ENCODE measurements around the gene SLC12A7. TPM values are rescaled to one million over a fixed set of nuclear protein-coding genes. Genes with fewer than 3 reads are reported as not detected.

The SLC12A7 gene
- total RNA-seq, 4 donors from 2014 or later: 26.1 to 41.6 (median 29.1) TPM

DNA sequence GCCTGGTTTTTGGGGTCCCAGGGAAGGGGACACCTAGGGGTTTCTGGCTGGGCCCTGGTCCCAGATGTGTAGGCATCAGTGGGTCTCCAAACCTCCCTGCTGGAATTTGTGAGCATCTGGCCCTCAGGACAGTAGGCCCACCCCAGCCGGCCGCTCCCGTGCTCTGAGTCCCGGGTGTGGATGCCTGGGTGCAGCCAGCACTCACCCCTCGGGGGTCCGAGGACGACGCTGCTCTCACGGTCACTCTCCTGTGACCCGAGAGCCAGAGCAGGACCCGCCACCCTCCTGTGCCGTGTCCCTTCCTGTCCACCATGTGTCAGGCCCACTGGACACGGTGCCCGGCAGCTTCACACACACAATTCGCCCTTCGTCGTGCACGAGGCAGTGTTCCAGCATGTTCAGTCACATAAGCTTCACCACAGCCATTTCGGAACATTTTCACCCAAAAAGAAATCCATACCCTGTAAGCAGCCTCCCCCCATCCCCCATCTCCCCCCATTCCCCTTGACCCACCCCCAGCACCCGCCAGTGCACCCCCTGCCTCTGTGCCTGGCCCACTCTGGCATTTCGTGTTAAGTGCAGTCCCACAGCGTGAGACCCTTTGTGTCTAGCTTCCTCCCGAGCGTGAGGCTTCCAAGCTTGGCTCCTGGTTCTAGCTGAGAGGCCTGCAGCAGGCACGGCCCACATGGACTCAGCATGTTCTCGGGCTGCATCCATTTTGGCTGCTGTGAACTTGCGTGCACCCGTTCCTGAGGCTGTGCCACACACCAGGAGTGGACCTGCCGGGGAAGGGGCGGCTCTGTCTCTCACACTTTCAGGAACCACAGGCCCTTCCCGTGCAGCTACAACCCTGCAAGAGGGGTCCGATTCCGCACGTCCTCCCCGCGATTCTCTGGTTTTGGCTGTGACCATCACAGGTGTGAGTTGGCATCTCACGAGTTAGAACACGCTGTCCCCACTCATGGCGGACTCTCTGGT lies 62.7 kb downstream of the SLC12A7 start:
- Histone ChIP-seq H3K9me3 (no peaks in the 10 kb centered on the region), H3K4me3 (replicated peaks in 1 of 3) (no peak overlapping the region), H3K27ac (no peak overlapping the region), H3K27me3 (no peaks in the 10 kb centered on the region), H3K36me3 (peaks cover 11 to 16% of the 10 kb centered on the region in 2 donors), H3K4me1 (no peaks in the 10 kb centered on the region)
- no peak for TF ChIP-seq POLR2A (IDR thresholded peaks at IDR 0.05)
- TF ChIP-seq, protein P1, sequence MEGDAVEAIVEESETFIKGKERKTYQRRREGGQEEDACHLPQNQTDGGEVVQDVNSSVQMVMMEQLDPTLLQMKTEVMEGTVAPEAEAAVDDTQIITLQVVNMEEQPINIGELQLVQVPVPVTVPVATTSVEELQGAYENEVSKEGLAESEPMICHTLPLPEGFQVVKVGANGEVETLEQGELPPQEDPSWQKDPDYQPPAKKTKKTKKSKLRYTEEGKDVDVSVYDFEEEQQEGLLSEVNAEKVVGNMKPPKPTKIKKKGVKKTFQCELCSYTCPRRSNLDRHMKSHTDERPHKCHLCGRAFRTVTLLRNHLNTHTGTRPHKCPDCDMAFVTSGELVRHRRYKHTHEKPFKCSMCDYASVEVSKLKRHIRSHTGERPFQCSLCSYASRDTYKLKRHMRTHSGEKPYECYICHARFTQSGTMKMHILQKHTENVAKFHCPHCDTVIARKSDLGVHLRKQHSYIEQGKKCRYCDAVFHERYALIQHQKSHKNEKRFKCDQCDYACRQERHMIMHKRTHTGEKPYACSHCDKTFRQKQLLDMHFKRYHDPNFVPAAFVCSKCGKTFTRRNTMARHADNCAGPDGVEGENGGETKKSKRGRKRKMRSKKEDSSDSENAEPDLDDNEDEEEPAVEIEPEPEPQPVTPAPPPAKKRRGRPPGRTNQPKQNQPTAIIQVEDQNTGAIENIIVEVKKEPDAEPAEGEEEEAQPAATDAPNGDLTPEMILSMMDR (IDR thresholded peaks at IDR 0.05): no peak
- no peak for DNase-seq
- WGBS, 2 donors: 85 to 89% methylated on average over 33 of the region's 39 CpGs
- intact Hi-C loops (cut with DNase I): no loop called here

DNA sequence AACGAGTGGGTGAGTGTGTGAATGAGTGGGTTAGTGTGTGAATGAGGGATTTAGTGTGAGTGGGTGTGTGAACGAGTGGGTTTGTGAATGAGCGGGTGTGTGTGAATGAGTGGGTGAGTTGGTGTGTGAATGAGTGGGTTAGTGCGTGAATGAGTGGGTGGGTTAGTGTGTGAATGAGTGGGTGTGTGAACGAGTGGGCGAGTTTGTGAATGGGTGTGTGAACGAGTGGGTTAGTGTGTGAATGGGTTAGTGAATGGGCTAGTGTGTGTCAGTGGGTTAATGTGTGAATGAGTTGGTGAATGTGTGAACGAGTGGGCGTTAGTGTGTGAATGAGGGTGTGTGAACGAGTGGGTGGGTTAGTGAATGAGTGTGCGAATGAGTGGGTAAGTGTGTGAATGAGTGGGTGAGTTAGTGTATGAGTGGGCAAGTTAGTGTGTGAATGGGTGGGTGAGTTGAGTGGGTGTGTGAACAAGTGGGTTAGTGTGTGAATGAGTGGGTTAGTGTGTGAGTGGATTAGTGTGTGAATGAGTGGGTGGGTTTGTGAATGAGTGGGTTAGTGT lies 63.6 kb downstream of the SLC12A7 start:
- H3K4me3 ChIP-seq (replicated peaks in 1 of 3): no peak overlapping the region
- no peak for TF ChIP-seq POLR2A (IDR thresholded peaks at IDR 0.05)
- TF ChIP-seq, protein P1 (IDR thresholded peaks at IDR 0.05): no peak
- no peak for DNase-seq
- H3K9me3 ChIP-seq: no peaks in the 10 kb centered on the region
- H3K4me1 ChIP-seq: no peaks in the 10 kb centered on the region
- no peaks in the 10 kb centered on the region for H3K27me3 ChIP-seq
- 88 to 90% methylated on average over 11 of the region's 11 CpGs for WGBS, 2 donors
- H3K36me3 ChIP-seq: peaks cover 11 to 16% of the 10 kb centered on the region in 2 donors
- intact Hi-C loops (cut with DNase I): no loop called here
- no peak overlapping the region for H3K27ac ChIP-seq

DNA sequence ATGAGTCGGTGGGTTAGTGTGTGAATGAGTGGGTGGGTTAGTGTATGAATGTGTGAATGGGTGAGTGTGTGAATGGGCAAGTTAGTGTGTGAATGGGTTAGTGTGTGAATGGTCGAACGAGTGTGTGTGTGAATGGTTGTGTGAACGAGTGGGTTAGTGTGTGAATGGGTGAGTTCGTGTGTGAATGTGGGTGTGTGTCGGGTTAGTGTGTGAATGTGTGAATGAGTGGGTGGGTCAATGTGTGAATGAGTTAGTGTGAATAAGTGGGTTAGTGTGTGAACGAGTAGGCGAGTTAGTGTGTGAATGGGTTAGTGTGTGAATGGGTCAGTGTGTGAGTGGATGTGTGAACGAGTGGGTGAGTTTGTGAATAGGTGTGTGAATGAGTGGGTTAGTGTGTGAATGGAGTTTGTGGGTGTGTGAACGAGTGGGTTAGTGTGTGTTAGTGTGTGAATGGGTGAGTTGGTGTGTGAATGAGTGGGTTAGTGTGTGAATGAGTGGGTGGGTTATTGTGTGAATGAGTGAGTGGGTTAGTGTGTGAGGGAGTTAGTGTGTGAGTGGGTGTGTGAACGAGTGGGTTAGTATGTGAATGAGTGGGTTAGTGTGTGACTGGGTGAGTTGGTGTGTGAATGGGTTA lies 64.4 kb downstream of the SLC12A7 start:
- no peak for TF ChIP-seq POLR2A (IDR thresholded peaks at IDR 0.05)
- TF ChIP-seq, protein P1 (IDR thresholded peaks at IDR 0.05): no peak
- Histone ChIP-seq H3K9me3 (no peaks in the 10 kb centered on the region), H3K4me3 (replicated peaks in 1 of 3) (no peak overlapping the region), H3K27me3 (no peaks in the 10 kb centered on the region), H3K4me1 (no peaks in the 10 kb centered on the region), H3K27ac (no peak overlapping the region), H3K36me3 (peaks cover 11 to 15% of the 10 kb centered on the region in 2 donors)
- DNase-seq: no peak
- intact Hi-C loops (cut with DNase I): no loop called here
- WGBS, 2 donors: 92 to 93% methylated on average over 11 of the region's 11 CpGs

DNA sequence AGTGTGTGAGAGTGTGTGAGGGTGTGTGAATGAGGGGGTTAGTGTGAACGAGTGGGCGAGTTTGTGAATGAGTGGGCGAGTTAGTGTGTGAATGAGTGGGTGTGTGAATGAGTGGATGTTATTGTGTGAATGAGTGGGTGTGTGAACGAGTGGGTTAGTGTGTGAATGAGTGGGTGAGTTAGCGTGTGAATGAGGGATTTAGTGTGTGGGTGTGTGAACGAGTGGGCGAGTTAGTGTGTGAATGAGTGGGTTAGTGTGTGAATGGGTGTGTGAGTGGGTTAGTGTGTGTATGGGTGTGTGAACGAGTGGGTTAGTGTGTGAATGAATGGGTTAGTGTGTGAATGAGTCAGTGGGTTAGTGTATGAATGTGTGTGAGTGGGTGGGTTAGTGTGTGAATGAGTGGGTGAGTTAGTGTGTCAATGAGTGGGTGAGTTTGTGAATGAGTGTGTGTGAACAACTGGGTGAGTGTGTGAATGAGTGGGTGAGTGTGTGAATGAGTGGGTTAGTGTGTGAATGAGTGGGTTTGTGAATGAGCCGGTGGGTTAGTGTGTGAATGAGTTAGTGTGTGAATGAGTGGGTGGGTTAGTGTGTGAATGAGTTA lies 65.8 kb downstream of the SLC12A7 start:
- no peak overlapping the region for H3K27ac ChIP-seq
- no peaks in the 10 kb centered on the region for H3K4me1 ChIP-seq
- H3K36me3 ChIP-seq: peaks cover 0 to under 1% of the 10 kb centered on the region in 2 donors
- H3K27me3 ChIP-seq: no peaks in the 10 kb centered on the region
- H3K4me3 ChIP-seq (replicated peaks in 1 of 3): no peak overlapping the region
- WGBS, 2 donors: 86 to 90% methylated on average over 9 of the region's 9 CpGs
- TF ChIP-seq, protein P1 (IDR thresholded peaks at IDR 0.05): no peak
- TF ChIP-seq POLR2A (IDR thresholded peaks at IDR 0.05): no peak
- no peak for DNase-seq
- H3K9me3 ChIP-seq: no peaks in the 10 kb centered on the region
- intact Hi-C loops (cut with DNase I): no loop called here

Data from thyroid gland (tissue), 4 donors.